Measurements from ENCODE around the gene TWF1. TPM values are rescaled to one million over a fixed set of nuclear protein-coding genes. Genes with fewer than 3 reads are reported as not detected.

The TWF1 gene
- total and polyA plus RNA-seq, 2 donors (not counting 3 experiments of a cell fraction or from before 2014, with no cell fraction given): 23.8 to 75.5 TPM

GRCh38 chr12:43762596-43762995, 43.5 kb downstream of the TWF1 start:
- no peak overlapping the region for H3K27ac ChIP-seq (ENCODE audit: insufficient read depth, low read depth, low read length)
- H3K9me1 ChIP-seq (replicated peaks; ENCODE audit: control insufficient read depth, extremely low read depth, insufficient read depth, low read length): no peaks in the 10 kb centered on the region
- H2AFZ ChIP-seq (ENCODE audit: low read depth, low read length): no peak overlapping the region
- intact Hi-C loops (cut with micrococcal nuclease) (no loop called here), dilution Hi-C loops (cut with MboI; ENCODE audit: extremely low pct_ligation_motif_present, low sequenced_read_pairs) (no loop called here)
- peaks cover 14% of the 10 kb centered on the region for H3K4me1 ChIP-seq (ENCODE audit: control insufficient read depth, extremely low read depth, insufficient read depth, low read length)
- no peaks in the 10 kb centered on the region for H3K9me3 ChIP-seq (replicated peaks; ENCODE audit: control insufficient read depth, insufficient read depth, low read length)
- peaks cover 8% of the 10 kb centered on the region for H3K79me2 ChIP-seq (ENCODE audit: control insufficient read depth, insufficient read depth, low read length)
- FAIRE-seq (no peak), DNase-seq (ENCODE audit: low read depth, low spot score) (no peak)
- TF ChIP-seq JUN (IDR thresholded peaks at IDR 0.05; ENCODE audit: borderline replicate concordance, insufficient read depth, insufficient read length, low read depth): no peak
- TF ChIP-seq FOS (IDR thresholded peaks at IDR 0.05; ENCODE audit: borderline replicate concordance, insufficient read depth, low read length): no peak
- no peak for TF ChIP-seq CTCF (IDR thresholded peaks at IDR 0.05; ENCODE audit: extremely low read depth in 1 of 2, insufficient read depth in 1 of 2, low read depth in 1 of 2, low read length in 2 of 2)
- TF ChIP-seq GATA2 (IDR thresholded peaks at IDR 0.05; ENCODE audit: insufficient read depth, insufficient read length, low read depth, low read length): no peak
- no peak for TF ChIP-seq POLR2A (IDR thresholded peaks at IDR 0.05; ENCODE audit: low read depth, low read length)
- TF ChIP-seq MYC (IDR thresholded peaks at IDR 0.05; ENCODE audit: low read depth, low read length): no peak
- TF ChIP-seq MAX (IDR thresholded peaks at IDR 0.05; ENCODE audit: insufficient read depth, insufficient read length): no peak
- TF ChIP-seq EZH2 (IDR thresholded peaks at IDR 0.05; ENCODE audit: borderline replicate concordance, low read depth, low read length, severe bottlenecking): no peak
- TF ChIP-seq POLR2AphosphoS5 (IDR thresholded peaks at IDR 0.05; ENCODE audit: insufficient read depth, low read depth, low read length): no peak
- H3K36me3 ChIP-seq (ENCODE audit: control insufficient read depth in 2 of 2, extremely low read depth in 1 of 2, insufficient read depth in 2 of 2, low read length in 2 of 2): no peaks in the 10 kb centered on the region
- no peak overlapping the region for H3K9ac ChIP-seq (replicated peaks; ENCODE audit: extremely low read depth, insufficient read depth, low read length)
- ChIA-PET POLR2A (no interaction called here), CTCF (interaction anchor here (0.9 to 2.3 kb wide), 4 partner anchors 9 to 120 kb away, joined by 3 to 5 read pairs (median 4); no protein-coding TSS in a partner anchor)
- no peaks in the 10 kb centered on the region for H3K27me3 ChIP-seq (ENCODE audit: control insufficient read depth in 2 of 2, insufficient read depth in 2 of 2, low read length in 2 of 2)
- no TSS peak for BruUV-seq (replicated peaks)
- no peak overlapping the region for H3K4me2 ChIP-seq (ENCODE audit: insufficient read depth, low read length)
- H4K20me1 ChIP-seq (replicated peaks; ENCODE audit: control insufficient read depth, extremely low read depth, insufficient read depth, low read length): no peaks in the 10 kb centered on the region
- no peak overlapping the region for H3K4me3 ChIP-seq (replicated peaks in 1 of 3; ENCODE audit: insufficient read depth in 1 of 3, low read depth in 1 of 3, low read length in 3 of 3)

All from endothelial cell of umbilical vein (primary cell).